OCI-LY3 (cell line): Measurements from ENCODE around the gene SLC15A1.

Experiments used
- EZH2phosphoT487 ChIP-seq: fragments of 200-600 bp; shearing (Covaris generic); IDR thresholded peaks from 2 replicates; pipeline ENCODE4 v1.6.1; 2018; ENCODE audit warnings: antibody characterized with exemption, mixed run types, low read depth
- TF ChIP-seq, protein P1 (sequence below): fragments of 200-600, 300-600 bp; sonication (generic); IDR thresholded peaks from 2 replicates; pipeline ENCODE4 v1.5.1; 2014; ENCODE audit warnings: antibody characterized with exemption, low read length, low read depth

DNA sequence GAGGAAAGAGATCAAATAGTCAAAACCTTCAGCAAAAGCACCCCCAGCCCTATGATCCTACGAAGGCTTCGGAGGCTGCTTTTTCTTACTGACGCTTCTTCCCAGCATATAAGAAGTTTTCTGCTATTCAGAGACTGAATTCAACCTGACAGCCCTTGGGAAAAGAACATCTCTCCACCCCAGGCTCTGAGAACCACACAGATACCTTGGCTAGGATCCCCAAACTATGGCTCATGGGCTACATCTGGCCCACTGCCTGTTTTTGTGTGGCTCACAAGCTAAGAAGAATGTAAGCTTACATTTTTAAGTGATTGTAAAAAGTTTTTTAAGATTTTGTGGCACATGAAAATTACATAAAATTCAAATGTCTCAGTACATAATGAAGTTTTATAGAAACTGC, 3.0 kb downstream of the SLC15A1 start:
- TF ChIP-seq, protein P1, sequence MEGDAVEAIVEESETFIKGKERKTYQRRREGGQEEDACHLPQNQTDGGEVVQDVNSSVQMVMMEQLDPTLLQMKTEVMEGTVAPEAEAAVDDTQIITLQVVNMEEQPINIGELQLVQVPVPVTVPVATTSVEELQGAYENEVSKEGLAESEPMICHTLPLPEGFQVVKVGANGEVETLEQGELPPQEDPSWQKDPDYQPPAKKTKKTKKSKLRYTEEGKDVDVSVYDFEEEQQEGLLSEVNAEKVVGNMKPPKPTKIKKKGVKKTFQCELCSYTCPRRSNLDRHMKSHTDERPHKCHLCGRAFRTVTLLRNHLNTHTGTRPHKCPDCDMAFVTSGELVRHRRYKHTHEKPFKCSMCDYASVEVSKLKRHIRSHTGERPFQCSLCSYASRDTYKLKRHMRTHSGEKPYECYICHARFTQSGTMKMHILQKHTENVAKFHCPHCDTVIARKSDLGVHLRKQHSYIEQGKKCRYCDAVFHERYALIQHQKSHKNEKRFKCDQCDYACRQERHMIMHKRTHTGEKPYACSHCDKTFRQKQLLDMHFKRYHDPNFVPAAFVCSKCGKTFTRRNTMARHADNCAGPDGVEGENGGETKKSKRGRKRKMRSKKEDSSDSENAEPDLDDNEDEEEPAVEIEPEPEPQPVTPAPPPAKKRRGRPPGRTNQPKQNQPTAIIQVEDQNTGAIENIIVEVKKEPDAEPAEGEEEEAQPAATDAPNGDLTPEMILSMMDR: no peak
- no peak for TF ChIP-seq EZH2phosphoT487
